B cell (primary cell): Measurements from ENCODE around the gene SERPINA10. TPM values are rescaled to one million over a fixed set of nuclear protein-coding genes. Genes with fewer than 3 reads are reported as not detected.

Experiments used
- ATAC-seq: fragments of 200-7000 bp; cut with Tn5 transposase; one replicate; pipeline ENCODE4 v1.10.0; 2021; ENCODE audit warnings: low read depth, mild to moderate bottlenecking, moderate number of reproducible peaks, moderate library complexity
- CTCF ChIA-PET: fragments of 350-600 bp; sonication (Branson Sonifier 250); formaldehyde crosslinking; loops from one replicate; lab custom pipeline; 2021; ENCODE audit warnings: antibody characterized with exemption, inconsistent platforms; lab: Charles Lee
- POLR2A ChIA-PET: fragments of 350-600 bp; sonication (Branson Sonifier 250); formaldehyde crosslinking; loops from one replicate; lab custom pipeline; 2021; ENCODE audit warnings: antibody characterized with exemption; lab: Charles Lee
- DNase-seq: peaks from one replicate; pipeline ENCODE4 v3.0.0; 2013
- H2AFZ ChIP-seq: 2 replicates; pipeline ENCODE4 v1.6.1; 2012; ENCODE audit warnings: mild to moderate bottlenecking, low read depth, low read length; ENCODE audit not compliant: insufficient read depth, poor library complexity, severe bottlenecking
- H3K27ac ChIP-seq, 2 donors: 1 replicate in 1 of 2; 2 replicates in 1 of 2; pipeline ENCODE4 v1.5.1; 2012 to 2013; ENCODE audit warnings: low read length in 2 of 2, mild to moderate bottlenecking in 2 of 2, moderate library complexity in 1 of 2
- H3K27me3 ChIP-seq, 4 experiments: fragments of 200-600 bp in 1 of 4; sonication (generic) in 1 of 4; replicated peaks in 1 of 4; 1 replicate in 2 of 4; 2 replicates in 2 of 4; pipeline versions ENCODE4 v1.6.1 to v1.7.0; 2013 to 2016; ENCODE audit warnings: low read length in 3 of 4, mild to moderate bottlenecking in 2 of 4, mixed read lengths in 1 of 4, moderate library complexity in 1 of 4; ENCODE audit not compliant: insufficient read depth in 4 of 4, control insufficient read depth in 3 of 4; ENCODE audit errors: control extremely low read depth in 1 of 4
- H3K36me3 ChIP-seq, 2 experiments: replicated peaks in 1 of 2; 1 replicate in 1 of 2; 2 replicates in 1 of 2; pipeline versions ENCODE4 v1.6.1 to v1.7.1; 2013; ENCODE audit warnings: low read length in 1 of 2; ENCODE audit not compliant: insufficient read depth in 2 of 2, control insufficient read depth in 1 of 2; ENCODE audit errors: control extremely low read depth in 1 of 2, extremely low read depth in 1 of 2
- H3K4me1 ChIP-seq, 2 donors: fragments of 200-600 bp in 1 of 2; sonication (generic) in 1 of 2; 1 replicate in 1 of 2; 2 replicates in 1 of 2; pipeline versions ENCODE4 v1.5.1 to v1.6.1; 2013 to 2017; ENCODE audit warnings: low read length in 2 of 2; ENCODE audit not compliant: control insufficient read depth in 2 of 2, insufficient read depth in 2 of 2
- H3K4me2 ChIP-seq: replicated peaks from 2 replicates; pipeline ENCODE3; 2012; ENCODE audit warnings: mild to moderate bottlenecking, low read depth, low read length; ENCODE audit not compliant: poor library complexity, severe bottlenecking
- H3K4me3 ChIP-seq, 5 experiments: fragments of 200-600 bp in 1 of 5; sonication (generic) in 1 of 5; 1 replicate in 3 of 5; 2 replicates in 2 of 5; pipeline versions ENCODE4 v1.5.1 to v1.7.0; 2011 to 2016; ENCODE audit warnings: low read length in 4 of 5, mild to moderate bottlenecking in 4 of 5, low read depth in 2 of 5, control low read depth in 1 of 5, moderate library complexity in 1 of 5; ENCODE audit not compliant: insufficient read depth in 1 of 5; ENCODE audit errors: control extremely low read depth in 1 of 5, extremely low read depth in 1 of 5
- H3K79me2 ChIP-seq: fragments of 200-600 bp; sonication (generic); one replicate; pipeline ENCODE4 v1.6.0; 2016; ENCODE audit warnings: low read length; ENCODE audit not compliant: control insufficient read depth, insufficient read depth
- H3K9ac ChIP-seq: fragments of 200-600 bp; sonication (generic); 2 replicates; pipeline ENCODE4 v1.6.1; 2017; ENCODE audit warnings: mild to moderate bottlenecking, low read length, moderate library complexity
- H3K9me3 ChIP-seq, 3 donors: one replicate each; pipeline versions ENCODE4 v1.6.1 to v1.7.1; 2013; ENCODE audit warnings: low read length in 2 of 3; ENCODE audit not compliant: control insufficient read depth in 2 of 3, insufficient read depth in 1 of 3; ENCODE audit errors: control extremely low read depth in 1 of 3
- H4K20me1 ChIP-seq: 2 replicates; pipeline ENCODE4 v1.6.0; 2012; ENCODE audit warnings: mild to moderate bottlenecking, low read length; ENCODE audit not compliant: insufficient read depth, control insufficient read depth, poor library complexity, severe bottlenecking
- H3K27ac Mint-ChIP-seq: one replicate; pipeline ENCODE4 v1.8.0; 2021; ENCODE audit warnings: mixed read lengths
- H3K27me3 Mint-ChIP-seq: one replicate; pipeline ENCODE4 v1.8.0; 2021; ENCODE audit warnings: mixed read lengths
- H3K4me1 Mint-ChIP-seq: one replicate; pipeline ENCODE4 v1.8.0; 2021; ENCODE audit warnings: mixed read lengths
- H3K4me3 Mint-ChIP-seq: one replicate; pipeline ENCODE4 v1.8.0; 2021; ENCODE audit warnings: mixed read lengths
- H3K9me3 Mint-ChIP-seq: one replicate; pipeline ENCODE4 v1.8.0; 2022; ENCODE audit warnings: mixed read lengths; ENCODE audit not compliant: insufficient read depth
- EZH2 ChIP-seq: IDR thresholded peaks from 2 replicates; pipeline ENCODE4 v1.6.1; 2012; ENCODE audit warnings: borderline replicate concordance, low read depth, mild to moderate bottlenecking, moderate library complexity, low read length; ENCODE audit not compliant: insufficient read depth, poor library complexity, severe bottlenecking
- WGBS: methylation state at CpG from one replicate; pipeline ENCODE4 v1.1.5; 2013; ENCODE audit warnings: missing lambda C conversion rate; ENCODE audit not compliant: insufficient coverage; 5-methylcytosine and 5-hydroxymethylcytosine counted together
- intact Hi-C: fragments of 100-400 bp; cut with micrococcal nuclease; formaldehyde crosslinking; loops from one replicate; pipeline ENCODE4 v1.10.0; 2022
- polyA plus RNA-seq: library from polyadenylated mRNA; depleted of rRNA; stranded (reverse); fragments of >200 nt; gene quantifications from 2 replicates; pipeline ENCODE4 v1.2.3, GENCODE V29; 2012
- total RNA-seq, 2 donors: library from RNA; stranded (reverse); fragments of 120-200 nt in 1 of 2; gene quantifications; 1 replicate in 1 of 2; 2 replicates in 1 of 2; pipeline versions ENCODE4 v1.2.3 to v1.2.4, GENCODE V29; 2013 to 2022
- TF ChIP-seq, protein P1 (sequence below): fragments of 200-600 bp; IDR thresholded peaks from one replicate; pipeline ENCODE4 v1.8.0; 2022; ENCODE audit warnings: antibody characterized with exemption, mild to moderate bottlenecking

SERPINA10 gene
- total and polyA plus RNA-seq, 2 donors (not counting 1 experiment from before 2014, with no cell fraction given) = not detected

DNA sequence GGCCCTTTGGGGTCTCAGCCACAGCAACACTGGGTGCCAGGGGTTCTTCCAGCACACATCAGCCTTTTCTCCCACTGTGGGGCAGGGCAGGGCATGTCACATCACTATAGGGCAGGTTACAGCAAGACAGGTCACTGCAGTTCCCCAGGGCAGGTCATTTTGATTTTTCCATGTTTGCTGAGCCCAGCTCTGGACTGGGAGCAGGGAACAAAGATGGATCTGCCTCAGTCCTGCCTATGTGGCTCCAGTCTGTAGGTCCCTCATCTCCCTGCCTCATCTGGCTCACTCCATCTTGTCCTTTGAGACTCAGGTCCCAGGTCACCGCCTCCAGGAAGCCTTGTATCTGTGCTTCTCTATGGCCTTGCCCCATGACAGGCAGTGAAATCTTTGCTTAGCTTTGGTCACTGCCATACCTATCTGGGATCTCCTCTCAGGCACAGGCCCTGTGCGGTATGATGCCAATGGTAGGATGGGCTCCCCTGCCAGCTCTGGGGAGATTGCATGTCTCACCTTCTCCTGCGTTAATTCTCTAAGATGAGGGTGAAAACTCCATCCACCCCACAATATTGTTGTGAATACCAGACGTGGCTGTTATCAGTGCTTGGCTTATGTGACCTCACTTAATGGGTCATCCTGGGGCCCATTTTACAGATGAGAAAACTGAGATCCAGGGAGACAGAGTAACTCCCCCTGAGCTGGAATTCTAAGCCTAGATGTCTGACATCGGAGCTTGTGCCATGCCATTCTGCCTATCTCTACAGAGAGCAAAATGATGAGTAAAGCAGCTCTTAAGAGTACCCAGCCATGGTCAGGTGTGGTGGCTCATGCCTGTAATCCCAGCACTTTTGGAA is 28.6 kb upstream of the SERPINA10 start:
- H4K20me1 ChIP-seq = no peaks in the 10 kb centered on the region
- no peak overlapping the region for H3K4me3 ChIP-seq
- no peak overlapping the region for H3K9ac ChIP-seq
- H3K27ac Mint-ChIP-seq = no peak overlapping the region
- no peaks in the 10 kb centered on the region for H3K9me3 Mint-ChIP-seq
- TF ChIP-seq, protein P1, sequence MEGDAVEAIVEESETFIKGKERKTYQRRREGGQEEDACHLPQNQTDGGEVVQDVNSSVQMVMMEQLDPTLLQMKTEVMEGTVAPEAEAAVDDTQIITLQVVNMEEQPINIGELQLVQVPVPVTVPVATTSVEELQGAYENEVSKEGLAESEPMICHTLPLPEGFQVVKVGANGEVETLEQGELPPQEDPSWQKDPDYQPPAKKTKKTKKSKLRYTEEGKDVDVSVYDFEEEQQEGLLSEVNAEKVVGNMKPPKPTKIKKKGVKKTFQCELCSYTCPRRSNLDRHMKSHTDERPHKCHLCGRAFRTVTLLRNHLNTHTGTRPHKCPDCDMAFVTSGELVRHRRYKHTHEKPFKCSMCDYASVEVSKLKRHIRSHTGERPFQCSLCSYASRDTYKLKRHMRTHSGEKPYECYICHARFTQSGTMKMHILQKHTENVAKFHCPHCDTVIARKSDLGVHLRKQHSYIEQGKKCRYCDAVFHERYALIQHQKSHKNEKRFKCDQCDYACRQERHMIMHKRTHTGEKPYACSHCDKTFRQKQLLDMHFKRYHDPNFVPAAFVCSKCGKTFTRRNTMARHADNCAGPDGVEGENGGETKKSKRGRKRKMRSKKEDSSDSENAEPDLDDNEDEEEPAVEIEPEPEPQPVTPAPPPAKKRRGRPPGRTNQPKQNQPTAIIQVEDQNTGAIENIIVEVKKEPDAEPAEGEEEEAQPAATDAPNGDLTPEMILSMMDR = no peak
- TF ChIP-seq EZH2 = no peak
- no peak for DNase-seq
- no peak overlapping the region for H3K27ac ChIP-seq
- no peak overlapping the region for H3K4me2 ChIP-seq
- H3K4me1 ChIP-seq = no peaks in the 10 kb centered on the region
- no peaks in the 10 kb centered on the region for H3K27me3 ChIP-seq
- no peak overlapping the region for H3K4me3 Mint-ChIP-seq
- intact Hi-C loops = no loop called here
- peaks cover 0 to 9% (median 0%) of the 10 kb centered on the region in 3 donors for H3K9me3 ChIP-seq
- no peaks in the 10 kb centered on the region for H3K79me2 ChIP-seq
- POLR2A ChIA-PET = no interaction called here
- H2AFZ ChIP-seq = no peak overlapping the region
- no peaks in the 10 kb centered on the region for H3K36me3 ChIP-seq
- CTCF ChIA-PET = no interaction called here
- ATAC-seq = no peak
- H3K4me1 Mint-ChIP-seq = no peaks in the 10 kb centered on the region
- H3K27me3 Mint-ChIP-seq = no peaks in the 10 kb centered on the region
- 100% methylated on average over 1 of the region's 5 CpGs for WGBS

DNA sequence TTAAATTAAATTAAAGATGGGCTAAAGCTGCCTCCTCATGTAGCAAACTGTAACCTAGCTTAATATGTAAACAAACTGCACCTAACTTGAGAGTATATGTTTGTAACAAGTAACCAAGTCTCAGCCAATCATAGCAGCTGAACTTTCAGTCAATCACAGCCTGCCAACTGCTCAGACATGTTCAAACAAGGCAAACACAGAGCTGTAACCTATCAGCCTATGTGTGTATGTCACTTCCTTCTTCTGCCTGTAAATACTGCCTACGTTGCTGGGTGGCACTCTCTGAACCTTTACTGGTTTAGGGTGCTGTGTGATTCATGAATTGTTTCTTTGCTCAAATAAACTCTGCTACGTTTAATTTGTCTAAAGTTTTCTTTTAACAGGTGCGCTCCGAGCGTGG is 27.2 kb upstream of the SERPINA10 start:
- Mint-ChIP-seq H3K27me3 (no peaks in the 10 kb centered on the region), H3K27ac (no peak overlapping the region), H3K4me1 (no peaks in the 10 kb centered on the region), H3K4me3 (no peak overlapping the region), H3K9me3 (peaks cover 3% of the 10 kb centered on the region)
- Histone ChIP-seq H3K9ac (no peak overlapping the region), H3K27me3 (no peaks in the 10 kb centered on the region), H3K4me2 (no peak overlapping the region), H3K79me2 (no peaks in the 10 kb centered on the region), H3K4me3 (no peak overlapping the region), H3K27ac (no peak overlapping the region), H4K20me1 (no peaks in the 10 kb centered on the region), H2AFZ (no peak overlapping the region), H3K4me1 (no peaks in the 10 kb centered on the region), H3K9me3 (peaks cover 0 to 9% (median 0%) of the 10 kb centered on the region in 3 donors), H3K36me3 (no peaks in the 10 kb centered on the region)
- WGBS = 93% methylated on average over 4 of the region's 5 CpGs
- TF ChIP-seq EZH2 = no peak
- TF ChIP-seq, protein P1 = no peak
- no peak for ATAC-seq
- ChIA-PET CTCF (no interaction called here), POLR2A (no interaction called here)
- intact Hi-C loops = no loop called here
- DNase-seq = no peak
